H1 (cell line): ENCODE data around the gene TRIM60. TPM values are rescaled to one million over a fixed set of nuclear protein-coding genes. Genes with fewer than 3 reads are reported as not detected.

Source experiments
- BCL11A ChIP-seq, 2 experiments: IDR thresholded peaks; one replicate each; pipeline ENCODE4 v1.6.1; 2011; ENCODE audit warnings: low read depth in 2 of 2, low read length in 2 of 2, mild to moderate bottlenecking in 2 of 2
- NANOG ChIP-seq: IDR thresholded peaks from 2 replicates; pipeline ENCODE4 v1.6.1; 2011; ENCODE audit warnings: low read length, low read depth, mild to moderate bottlenecking, inconsistent platforms; ENCODE audit not compliant: insufficient read depth, poor library complexity, severe bottlenecking
- polyA plus RNA-seq, 7 experiments: library from polyadenylated mRNA; depleted of rRNA in 3 of 7; stranded (reverse) in 5 of 7; unstranded in 2 of 7; fragments of >200 nt in 5 of 7; fragments of 200-250 nt in 2 of 7; gene quantifications; 1 replicate in 5 of 7; 2 replicates in 1 of 7; 4 replicates in 1 of 7; pipeline versions ENCODE4 v1.2.1 to v1.2.3, GENCODE V29; 2011 to 2013; ENCODE audit warnings: missing spikeins in 2 of 7, mixed read lengths in 2 of 7
- total RNA-seq: library from RNA; stranded (reverse); fragmentation: NEBNext Ultra II Directional; extraction: Animal tissue kit (Norgen Biotek cat#: 25700); gene quantifications from 2 replicates; pipeline ENCODE4 v1.2.1, GENCODE V29; 2021
- TF ChIP-seq, protein P1 (sequence below): IDR thresholded peaks from 2 replicates; pipeline ENCODE4 v1.6.1; 2012; ENCODE audit warnings: inconsistent platforms

Gene TRIM60
- total and polyA plus RNA-seq, 2 of the 8 experiments (the other 6 are each of a cell fraction or from before 2014, with no cell fraction given) = not detected

DNA sequence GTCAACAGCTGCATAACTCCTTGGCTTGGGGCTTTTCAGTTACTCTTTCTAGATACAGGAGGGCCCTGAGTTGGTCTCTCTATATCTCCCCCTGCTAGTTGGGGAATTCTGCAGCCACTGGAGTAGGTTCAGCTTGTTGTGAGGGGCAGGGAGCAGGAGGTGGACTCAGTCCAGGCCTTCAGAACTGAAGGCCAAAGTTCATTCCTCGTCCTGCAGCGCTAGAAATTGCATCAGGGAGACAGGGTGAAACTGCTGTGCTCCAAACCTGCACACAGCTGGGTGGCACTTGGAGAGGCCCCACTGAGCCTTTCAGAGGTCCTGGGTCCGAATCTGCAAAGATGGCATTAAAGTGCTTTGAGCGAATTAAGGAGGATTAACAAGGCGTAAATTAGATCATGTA, 24.9 kb upstream of the TRIM60 start (continued):
- TF ChIP-seq BCL11A (IDR thresholded peaks at IDR 0.05; ENCODE audit: low read depth in 2 of 2, low read length in 2 of 2) (no peak), NANOG (no peak)
- TF ChIP-seq, protein P1, sequence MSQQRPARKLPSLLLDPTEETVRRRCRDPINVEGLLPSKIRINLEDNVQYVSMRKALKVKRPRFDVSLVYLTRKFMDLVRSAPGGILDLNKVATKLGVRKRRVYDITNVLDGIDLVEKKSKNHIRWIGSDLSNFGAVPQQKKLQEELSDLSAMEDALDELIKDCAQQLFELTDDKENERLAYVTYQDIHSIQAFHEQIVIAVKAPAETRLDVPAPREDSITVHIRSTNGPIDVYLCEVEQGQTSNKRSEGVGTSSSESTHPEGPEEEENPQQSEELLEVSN = no peak
